Measurements from ENCODE around the gene GRIN3A.

GRIN3A gene

GRCh38 chr9:101702257-101702656, 36.2 kb downstream of the GRIN3A start:
- no peak for DNase-seq

DNA sequence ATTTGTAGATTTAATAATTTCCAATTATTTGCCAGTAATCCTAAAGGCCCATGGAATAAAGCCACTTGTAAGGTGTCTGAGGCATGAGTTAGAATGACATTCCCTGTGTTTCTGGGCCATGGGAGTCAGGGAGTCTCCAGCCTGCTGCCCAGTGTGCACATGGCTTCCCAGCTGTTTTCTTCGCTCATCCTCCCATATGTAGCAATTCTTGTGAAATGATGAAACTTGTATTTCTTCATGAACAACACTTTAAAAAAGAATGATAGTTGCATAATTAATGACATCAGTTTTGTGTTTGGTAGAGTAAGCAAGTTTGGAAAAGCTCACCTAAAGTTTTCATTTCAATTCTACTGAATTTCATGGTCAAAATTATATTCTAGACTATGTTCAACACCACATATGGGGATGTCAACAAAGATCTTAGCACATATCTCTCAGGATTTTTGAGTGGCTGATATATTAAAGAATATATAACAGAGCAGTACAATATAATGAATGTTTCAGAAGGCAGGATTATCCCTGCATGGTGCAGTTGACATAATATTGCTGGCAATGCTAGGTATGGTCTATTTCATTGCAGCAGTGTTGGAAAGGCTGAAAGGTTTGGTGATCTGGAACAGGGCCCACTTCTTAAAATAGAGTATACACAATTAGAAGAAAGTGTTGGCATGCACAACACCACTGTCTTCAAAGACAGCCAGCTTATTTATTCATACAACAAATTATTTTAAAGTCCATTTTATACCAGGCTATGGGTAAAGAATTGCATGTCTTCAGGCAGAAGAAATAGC, 44.7 kb downstream of the GRIN3A start:
- DNase-seq = no peak

GRCh38 chr9:101691657-101692056, 46.8 kb downstream of the GRIN3A start:
- no peak for DNase-seq

DNA sequence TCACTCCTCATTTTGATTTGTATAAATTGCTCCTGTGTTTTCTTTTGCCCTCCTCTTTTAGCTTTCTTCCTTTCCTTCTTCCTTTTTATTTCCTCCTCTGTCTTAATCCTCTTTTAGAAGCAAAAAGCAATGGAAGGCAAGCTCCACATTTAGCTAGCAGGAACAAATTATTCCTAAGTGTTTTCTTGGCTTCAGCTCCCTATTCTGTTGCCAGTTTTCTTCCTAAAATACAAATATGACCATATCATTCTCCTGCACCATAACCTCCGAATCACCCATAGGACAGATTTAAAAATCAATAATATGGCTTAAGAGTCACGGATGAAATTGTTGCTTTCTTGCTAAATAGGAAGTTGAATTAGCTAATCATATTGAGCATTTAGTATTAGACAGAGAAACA, 49.4 kb downstream of the GRIN3A start:
- no peak for DNase-seq

DNA sequence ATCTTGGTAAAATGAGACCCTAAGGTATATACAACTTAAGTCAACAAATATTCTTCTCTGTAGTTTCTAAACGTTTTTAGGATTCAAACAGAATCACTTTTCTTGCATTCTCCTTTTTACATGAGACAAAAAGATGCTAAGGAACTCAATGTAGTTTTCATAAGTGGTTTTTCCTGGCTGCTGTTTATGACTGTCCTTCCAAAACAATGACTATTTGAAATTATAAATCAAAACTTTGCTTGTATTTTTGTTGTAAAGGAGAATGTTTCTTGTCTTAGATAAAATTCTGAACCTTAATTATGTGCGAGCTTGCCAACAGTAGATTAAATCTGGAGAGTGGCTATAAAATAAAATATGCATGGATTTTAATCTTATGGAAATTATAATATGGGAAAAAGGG, 53.8 kb downstream of the GRIN3A start:
- no peak for DNase-seq

DNA sequence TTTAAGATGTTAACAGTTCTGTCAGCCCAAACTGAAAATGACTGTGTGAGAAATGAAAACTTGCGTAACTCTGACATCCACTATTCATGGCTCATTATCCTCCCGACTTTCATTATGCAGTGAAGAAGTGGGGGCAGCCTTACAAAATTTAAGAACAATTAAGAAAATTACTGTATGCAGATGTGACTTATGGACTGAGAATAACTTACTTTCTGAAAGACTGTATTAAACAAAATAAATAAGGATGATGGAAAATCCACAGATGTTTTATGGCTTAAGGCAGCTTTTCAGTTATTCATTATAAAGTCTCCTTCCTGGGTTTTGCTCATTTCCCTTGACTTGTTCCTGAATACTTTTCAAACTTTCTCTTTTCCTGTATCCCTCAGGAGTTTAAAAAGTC, 55.2 kb downstream of the GRIN3A start:
- no peak for DNase-seq

DNA sequence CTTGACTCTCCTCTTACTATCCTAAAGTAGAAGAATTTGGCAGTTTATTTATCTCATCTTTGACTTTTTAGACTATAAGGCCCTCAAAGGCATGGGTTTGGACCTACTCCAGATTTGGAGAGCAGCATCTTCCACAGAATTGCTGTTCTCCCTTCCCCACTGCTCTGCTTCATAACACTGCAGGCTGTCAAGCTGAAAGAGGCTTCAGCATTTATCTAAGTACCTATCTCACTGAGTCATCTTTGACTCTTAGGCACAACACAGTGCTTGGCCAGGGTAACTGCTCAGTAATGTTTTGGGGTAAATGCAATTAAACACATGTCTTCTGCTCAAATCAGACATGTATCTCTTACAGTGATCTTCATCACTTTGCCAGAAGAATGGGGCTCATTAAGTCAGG, 60.6 kb downstream of the GRIN3A start:
- DNase-seq = no peak

DNA sequence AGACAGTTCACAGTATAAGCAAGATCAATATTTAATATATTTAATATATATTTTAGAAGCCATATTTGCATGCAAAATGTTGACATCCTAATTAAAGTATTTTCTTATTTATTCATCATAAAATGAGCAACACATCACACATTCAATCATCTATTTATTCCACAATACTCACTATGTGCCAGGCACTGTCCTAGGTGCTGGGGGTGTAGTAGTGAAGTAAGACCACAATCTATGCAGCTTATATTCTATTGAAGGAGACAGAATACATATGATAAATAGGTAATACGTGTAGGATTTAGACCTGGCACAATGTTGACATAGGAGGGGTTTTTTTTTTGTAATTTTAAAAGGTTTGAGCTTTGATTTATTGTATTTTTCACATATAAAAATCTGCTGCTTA, 63.1 kb downstream of the GRIN3A start:
- no peak for DNase-seq

DNA sequence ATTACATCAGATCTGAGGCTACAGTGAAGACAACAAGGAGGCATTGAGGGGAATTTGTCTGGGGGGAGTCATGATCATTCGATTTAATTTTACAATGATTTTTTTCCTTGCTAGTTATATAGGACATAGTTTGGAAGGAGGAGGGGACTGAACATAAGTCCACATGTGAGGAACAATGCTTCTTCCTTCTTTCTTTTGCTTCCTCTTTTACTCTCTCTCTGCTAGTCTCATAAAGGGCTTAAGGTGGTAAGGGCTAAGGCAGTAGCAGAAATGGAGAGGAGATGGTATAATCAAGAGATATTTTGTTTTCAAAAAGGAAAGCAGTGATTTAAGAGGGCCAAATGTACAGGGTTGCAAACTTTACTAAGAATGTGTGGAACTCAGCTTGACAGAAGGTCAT, 64.3 kb downstream of the GRIN3A start:
- DNase-seq = no peak

- DNase-seq = no peak
These were observed 64.8 kb downstream of the GRIN3A start for GRCh38 chr9:101673642-101674041.

DNA sequence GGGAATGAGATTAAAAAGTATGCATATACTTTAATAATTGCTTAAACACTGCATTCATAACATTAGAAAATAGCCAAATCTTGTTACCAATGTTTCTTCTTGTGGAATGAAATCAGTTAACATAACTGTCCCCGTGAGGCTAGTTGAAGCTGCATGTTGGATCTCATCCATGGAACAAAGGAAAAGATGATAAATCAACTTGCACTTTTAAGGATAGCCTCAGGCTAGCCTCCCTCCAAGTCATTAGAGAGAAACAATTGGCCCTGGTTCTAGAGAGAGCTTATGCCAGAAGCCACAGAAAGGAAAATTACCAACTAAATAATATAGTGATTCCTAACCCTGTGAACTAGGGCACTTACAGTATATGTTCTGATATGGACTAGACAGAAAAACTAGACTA, 66.9 kb downstream of the GRIN3A start:
- DNase-seq = no peak

- no peak for DNase-seq
These were observed 70.0 kb downstream of the GRIN3A start for GRCh38 chr9:101668421-101668820.

- DNase-seq = no peak
These were observed 74.0 kb downstream of the GRIN3A start for GRCh38 chr9:101664453-101664852.

GRCh38 chr9:101652601-101653175, 85.8 kb downstream of the GRIN3A start:
- DNase-seq = no peak

DNA sequence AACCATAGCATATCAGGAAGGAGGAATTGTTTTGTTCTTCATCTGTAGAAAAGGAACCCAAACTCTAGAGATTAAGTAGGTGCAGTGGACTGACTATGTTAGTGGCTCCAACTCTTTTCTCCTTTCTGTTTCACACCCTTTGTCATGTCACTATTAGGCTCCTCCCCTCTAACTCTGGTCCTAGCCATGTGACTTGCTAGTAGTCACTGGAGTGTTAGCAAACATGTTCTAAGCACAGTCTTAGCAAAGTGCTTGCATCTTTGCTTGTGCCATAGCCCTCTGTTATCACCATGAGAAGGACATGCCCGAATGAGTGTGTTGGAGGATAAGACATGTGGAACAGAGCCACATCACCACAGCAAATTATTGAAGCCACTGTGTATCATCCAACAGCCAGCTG, 88.3 kb downstream of the GRIN3A start:
- no peak for DNase-seq

DNA sequence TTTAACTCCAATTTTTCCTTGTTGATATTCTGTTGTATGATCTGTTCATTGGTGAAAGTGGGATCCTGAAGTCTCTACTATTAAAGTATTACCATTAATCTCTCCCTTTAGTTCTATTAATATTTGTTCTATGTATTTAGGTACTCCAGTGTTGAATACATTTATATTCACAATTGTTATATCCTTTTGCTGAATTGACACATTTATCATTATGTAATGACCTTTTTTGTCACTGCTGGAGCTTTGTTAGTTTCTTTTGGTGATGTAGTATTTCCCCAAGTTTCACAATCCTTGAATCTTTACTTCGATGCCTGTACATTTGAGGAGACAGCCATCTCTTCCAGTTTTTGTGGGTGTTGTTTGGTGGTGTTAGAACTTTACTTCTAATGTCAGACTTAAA, 90.0 kb downstream of the GRIN3A start:
- DNase-seq = no peak

GRCh38 chr9:101639785-101640665, 98.4 kb downstream of the GRIN3A start:
- DNase-seq = no peak

DNA sequence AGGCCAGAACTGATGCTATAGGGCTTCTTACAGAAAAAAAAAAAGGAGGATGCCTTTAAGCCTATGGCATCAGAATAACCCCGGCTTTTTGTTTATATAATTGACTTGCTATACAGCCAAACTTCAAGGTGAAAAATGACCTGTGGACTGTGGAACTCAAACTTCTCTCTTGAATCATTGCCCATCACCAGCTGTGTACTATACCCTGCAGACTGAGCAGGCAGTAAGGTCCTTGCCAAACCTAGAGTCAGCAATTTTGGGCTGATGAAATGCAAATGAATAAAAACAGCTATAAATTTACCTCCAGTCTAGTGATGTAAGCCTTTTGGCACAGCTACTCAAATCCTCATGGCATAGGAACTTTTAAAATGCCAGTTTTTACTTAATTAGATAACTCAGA, 99.1 kb downstream of the GRIN3A start:
- DNase-seq = no peak

GRCh38 chr9:101636247-101636646, 102.2 kb downstream of the GRIN3A start:
- DNase-seq = no peak

DNA sequence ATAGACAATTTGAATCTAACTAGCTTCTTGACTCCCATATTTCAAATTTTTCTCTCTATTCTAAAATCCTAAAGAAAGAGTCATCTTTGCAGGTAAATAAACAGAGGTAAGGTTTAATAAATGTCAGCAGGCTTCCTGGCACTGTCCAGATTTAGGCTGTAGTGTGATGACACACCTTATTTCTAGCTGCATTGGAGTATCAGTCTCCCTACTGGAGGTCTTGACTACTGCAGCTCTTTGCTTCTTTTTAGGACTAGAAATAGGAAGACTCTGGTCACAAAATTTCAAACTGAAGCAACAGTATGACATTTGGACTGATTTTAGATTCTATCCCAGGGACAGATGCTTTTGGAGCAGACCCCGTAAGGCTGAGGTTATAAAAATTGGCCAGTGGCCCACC, 103.0 kb downstream of the GRIN3A start:
- no peak for DNase-seq

GRCh38 chr9:101634741-101635409, 103.6 kb downstream of the GRIN3A start:
- DNase-seq = no peak

- no peak for DNase-seq
These were observed 105.8 kb downstream of the GRIN3A start for GRCh38 chr9:101632611-101633010.

- DNase-seq = no peak
These were observed 106.6 kb downstream of the GRIN3A start for GRCh38 chr9:101631892-101632291.

Measured in NCI-H1417 treated with DMSO at 0.1 percent for 48 hours (cell line).